ENCODE data around the gene PIM1. TPM values are rescaled to one million over a fixed set of nuclear protein-coding genes. Genes with fewer than 3 reads are reported as not detected.

PIM1 gene
- polyA plus RNA-seq, 4 donors = 22.1 to 26.6 (median 24.7) TPM

- peak in 3 of 4 donors; percentile 83 to 87 (median 86) for DNase-seq (ENCODE audit: low read depth in 4 of 4, low spot score in 2 of 4)
Measured at GRCh38 chr6:37137201-37138090, 32.5 kb upstream of the PIM1 start.

- no peak for DNase-seq (ENCODE audit: low read depth in 4 of 4, low spot score in 2 of 4)
Measured at GRCh38 chr6:37138856-37139229, 31.1 kb upstream of the PIM1 start.

GRCh38 chr6:37139230-37139962 is 30.6 kb upstream of the PIM1 start:
- no peak for DNase-seq (ENCODE audit: low read depth in 4 of 4, low spot score in 2 of 4)

GRCh38 chr6:37140145-37140544 is 29.8 kb upstream of the PIM1 start:
- DNase-seq (ENCODE audit: low read depth in 4 of 4, low spot score in 2 of 4) = no peak

GRCh38 chr6:37141281-37142049 is 28.5 kb upstream of the PIM1 start:
- DNase-seq (ENCODE audit: low read depth in 4 of 4, low spot score in 2 of 4) = no peak

GRCh38 chr6:37142050-37142614 is 27.8 kb upstream of the PIM1 start:
- DNase-seq (ENCODE audit: low read depth in 4 of 4, low spot score in 2 of 4) = no peak

- no peak for DNase-seq (ENCODE audit: low read depth in 4 of 4, low spot score in 2 of 4)
Measured at GRCh38 chr6:37143585-37143984, 26.4 kb upstream of the PIM1 start.

GRCh38 chr6:37145443-37145842 is 24.5 kb upstream of the PIM1 start:
- DNase-seq (ENCODE audit: low read depth in 4 of 4, low spot score in 2 of 4) = no peak

GRCh38 chr6:37146735-37147157 is 23.2 kb upstream of the PIM1 start:
- no peak for DNase-seq (ENCODE audit: low read depth in 4 of 4, low spot score in 2 of 4)

- DNase-seq (ENCODE audit: low read depth in 4 of 4, low spot score in 2 of 4) = no peak
Measured at GRCh38 chr6:37149745-37150144, 20.2 kb upstream of the PIM1 start.

GRCh38 chr6:37150314-37150713 is 19.6 kb upstream of the PIM1 start:
- DNase-seq (ENCODE audit: low read depth in 4 of 4, low spot score in 2 of 4) = no peak

GRCh38 chr6:37155394-37156312 is 14.3 kb upstream of the PIM1 start:
- no peak for DNase-seq (ENCODE audit: low read depth in 4 of 4, low spot score in 2 of 4)

- DNase-seq (ENCODE audit: low read depth in 4 of 4, low spot score in 2 of 4) = no peak
Measured at GRCh38 chr6:37158508-37158907, 11.4 kb upstream of the PIM1 start.

- DNase-seq (ENCODE audit: low read depth in 4 of 4, low spot score in 2 of 4) = no peak
Measured at GRCh38 chr6:37160922-37161778, 8.8 kb upstream of the PIM1 start.

- no peak for DNase-seq (ENCODE audit: low read depth in 4 of 4, low spot score in 2 of 4)
Measured at GRCh38 chr6:37162740-37163139, 7.2 kb upstream of the PIM1 start.

GRCh38 chr6:37168163-37168758 is 1.7 kb upstream of the PIM1 start:
- DNase-seq (ENCODE audit: low read depth in 4 of 4, low spot score in 2 of 4) = no peak

GRCh38 chr6:37168811-37169495 is 999 bp upstream of the PIM1 start:
- DNase-seq (ENCODE audit: low read depth in 4 of 4, low spot score in 2 of 4) = peak in 2 of 4 donors; percentile 46 to 64
